K562 (cell line): ENCODE data around the gene LRRC26. TPM values are rescaled to one million over a fixed set of nuclear protein-coding genes. Genes with fewer than 3 reads are reported as not detected.
A peak's percentile ranks its signal among the peaks of the same experiment; 100 is the strongest.

Experiments used
- E2F5 ChIP-seq: sonication (generic); formaldehyde crosslinking; IDR thresholded peaks from 2 replicates; pipeline ENCODE4 v1.8.0; 2022; ENCODE audit warnings: mild to moderate bottlenecking, missing genetic modification reagents
- GATAD2B ChIP-seq: fragments of 450-650 bp; IDR thresholded peaks from 2 replicates; pipeline ENCODE4 v1.6.1; 2017; ENCODE audit warnings: mild to moderate bottlenecking, borderline replicate concordance
- KLF10 ChIP-seq: fragments of 250-450 bp; sonication (Bioruptor Pico); IDR thresholded peaks from 2 replicates; pipeline ENCODE4 v1.6.1; 2021; ENCODE audit warnings: matching md5 sums
- PHB ChIP-seq: fragments of 250-450 bp; sonication (Bioruptor Pico); IDR thresholded peaks from 2 replicates; pipeline ENCODE4 v1.5.0; 2021
- RBM14 ChIP-seq: fragments of 200-400 bp; formaldehyde crosslinking; IDR thresholded peaks from 2 replicates; pipeline ENCODE4 v1.6.1; 2018; ENCODE audit warnings: low read depth, mild to moderate bottlenecking, low read length, moderate library complexity, borderline replicate concordance; ENCODE audit not compliant: insufficient read depth
- ZBTB33 ChIP-seq: sonication (generic); formaldehyde crosslinking; IDR thresholded peaks from 2 replicates; pipeline ENCODE4 v1.8.1; 2023; ENCODE audit warnings: mild to moderate bottlenecking, missing genetic modification reagents
- polyA plus RNA-seq, 8 experiments: library from polyadenylated mRNA; depleted of rRNA in 4 of 8; stranded (reverse) in 5 of 8; unstranded in 3 of 8; fragments of >200 nt; fragmentation: Nextera tagmentation in 2 of 8; fragmentation: Illumina TruSeq in 1 of 8; extraction: Ambion mirVana in 2 of 8; extraction: Trizol in 1 of 8; gene quantifications; 2 replicates each; pipeline versions ENCODE4 v1.2.1 to v1.2.3, GENCODE V29; 2011 to 2014; ENCODE audit warnings: inconsistent platforms in 1 of 8, missing spikeins in 1 of 8
- total RNA-seq, 7 experiments: library from RNA; depleted of rRNA in 6 of 7; stranded (reverse); fragments of >200 nt in 6 of 7; fragmentation: Illumina TruSeq in 2 of 7; extraction: Trizol in 2 of 7; gene quantifications; 2 replicates each; pipeline versions ENCODE4 v1.2.1 to v1.2.3, GENCODE V29; 2011 to 2021; ENCODE audit warnings: low replicate concordance in 1 of 7

The LRRC26 gene
- total and polyA plus RNA-seq, 9 of the 15 experiments (the other 6 are each of a cell fraction or from before 2014, with no cell fraction given) = not detected

GRCh38 chr9:137130176-137130755 is 39.6 kb downstream of the LRRC26 start (continued):
- TF ChIP-seq E2F5 (CRISPR knock-in tag) = 0 out of 2 replicates have a peak, but pooled peaks have one; percentile 35
- TF ChIP-seq ZBTB33 (CRISPR knock-in tag) = no peak
- TF ChIP-seq RBM14 = 0 out of 2 replicates have a peak, but pooled peaks have one; percentile 8
- no peak for TF ChIP-seq PHB (CRISPR knock-in tag)
- TF ChIP-seq GATAD2B = 0 out of 2 replicates have a peak, but pooled peaks have one; percentile 51
- no peak for TF ChIP-seq KLF10 (CRISPR knock-in tag)
